ENCODE measurements around the gene KLHL40.

The KLHL40 gene

DNA sequence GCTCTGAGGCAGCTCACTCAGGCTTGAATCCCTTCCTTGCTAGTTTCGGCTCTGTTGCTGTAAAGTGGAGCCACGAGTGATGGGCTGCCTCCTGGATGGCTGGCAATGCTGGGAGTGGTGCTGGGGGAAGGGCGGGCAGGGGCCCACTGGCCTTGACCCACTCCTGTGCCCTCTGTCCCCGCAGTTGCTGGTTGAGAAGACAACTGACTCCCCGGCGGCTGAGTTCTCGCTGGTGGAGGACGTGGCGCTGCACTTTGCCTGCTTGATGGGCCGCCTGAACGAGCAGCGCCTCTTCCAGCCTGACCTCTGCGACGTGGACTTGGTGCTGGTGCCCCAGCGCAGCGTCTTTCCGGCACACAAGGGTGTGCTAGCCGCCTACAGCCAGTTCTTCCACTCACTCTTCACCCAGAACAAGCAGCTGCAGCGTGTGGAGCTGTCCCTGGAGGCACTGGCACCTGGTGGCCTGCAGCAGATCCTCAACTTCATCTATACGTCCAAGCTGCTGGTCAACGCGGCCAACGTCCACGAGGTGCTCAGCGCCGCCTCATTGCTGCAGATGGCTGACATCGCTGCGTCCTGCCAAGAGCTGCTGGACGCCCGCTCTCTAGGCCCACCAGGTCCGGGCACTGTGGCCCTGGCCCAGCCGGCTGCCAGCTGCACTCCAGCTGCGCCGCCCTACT is 27.1 kb upstream of the KLHL40 start:
- peak; percentile 45 for DNase-seq

DNA sequence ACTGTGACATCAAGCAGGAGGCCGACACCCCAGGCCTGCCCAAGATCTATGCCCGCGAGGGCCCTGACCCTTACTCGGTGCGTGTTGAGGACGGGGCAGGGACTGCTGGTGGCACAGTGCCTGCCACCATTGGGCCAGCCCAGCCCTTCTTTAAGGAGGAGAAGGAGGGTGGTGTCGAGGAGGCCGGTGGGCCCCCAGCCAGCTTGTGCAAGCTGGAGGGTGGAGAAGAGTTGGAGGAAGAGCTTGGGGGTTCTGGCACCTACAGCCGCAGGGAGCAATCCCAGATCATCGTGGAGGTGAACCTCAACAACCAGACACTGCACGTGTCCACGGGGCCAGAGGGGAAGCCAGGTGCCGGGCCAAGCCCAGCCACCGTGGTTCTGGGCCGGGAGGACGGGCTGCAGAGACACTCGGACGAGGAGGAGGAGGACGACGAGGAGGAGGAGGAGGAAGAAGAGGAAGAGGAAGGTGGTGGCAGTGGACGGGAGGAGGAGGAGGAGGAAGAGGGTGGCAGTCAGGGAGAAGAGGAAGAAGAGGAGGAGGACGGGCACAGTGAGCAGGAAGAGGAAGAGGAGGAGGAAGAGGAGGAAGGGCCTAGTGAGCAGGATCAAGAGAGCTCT is 26.5 kb upstream of the KLHL40 start:
- DNase-seq, result peak; percentile 20

DNA sequence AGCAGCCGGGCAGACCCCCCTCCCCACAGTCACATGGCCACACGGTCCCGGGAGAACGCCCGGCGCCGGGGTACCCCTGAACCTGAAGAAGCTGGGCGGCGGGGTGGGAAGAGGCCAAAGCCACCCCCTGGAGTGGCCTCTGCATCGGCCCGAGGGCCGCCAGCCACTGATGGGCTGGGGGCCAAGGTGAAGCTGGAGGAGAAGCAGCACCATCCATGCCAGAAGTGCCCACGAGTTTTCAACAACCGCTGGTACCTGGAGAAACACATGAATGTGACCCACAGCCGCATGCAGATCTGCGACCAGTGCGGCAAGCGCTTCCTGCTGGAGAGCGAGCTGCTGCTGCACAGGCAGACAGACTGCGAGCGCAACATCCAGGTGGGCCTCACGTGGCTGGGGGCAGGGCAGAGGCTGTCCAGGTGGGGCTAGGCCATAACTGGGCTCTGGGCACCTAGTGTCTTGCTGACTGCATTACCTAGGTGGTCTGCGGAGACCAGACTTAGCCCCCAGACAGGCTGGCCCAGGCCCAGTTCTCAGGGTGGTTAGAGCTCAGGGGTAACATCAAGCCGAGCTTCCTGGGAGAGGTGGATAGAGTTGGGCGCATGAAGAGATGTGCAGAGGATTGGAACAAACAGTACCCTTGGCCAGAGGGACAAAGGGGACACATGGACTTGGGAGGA is 25.7 kb upstream of the KLHL40 start:
- peak; percentile 14 for DNase-seq

DNA sequence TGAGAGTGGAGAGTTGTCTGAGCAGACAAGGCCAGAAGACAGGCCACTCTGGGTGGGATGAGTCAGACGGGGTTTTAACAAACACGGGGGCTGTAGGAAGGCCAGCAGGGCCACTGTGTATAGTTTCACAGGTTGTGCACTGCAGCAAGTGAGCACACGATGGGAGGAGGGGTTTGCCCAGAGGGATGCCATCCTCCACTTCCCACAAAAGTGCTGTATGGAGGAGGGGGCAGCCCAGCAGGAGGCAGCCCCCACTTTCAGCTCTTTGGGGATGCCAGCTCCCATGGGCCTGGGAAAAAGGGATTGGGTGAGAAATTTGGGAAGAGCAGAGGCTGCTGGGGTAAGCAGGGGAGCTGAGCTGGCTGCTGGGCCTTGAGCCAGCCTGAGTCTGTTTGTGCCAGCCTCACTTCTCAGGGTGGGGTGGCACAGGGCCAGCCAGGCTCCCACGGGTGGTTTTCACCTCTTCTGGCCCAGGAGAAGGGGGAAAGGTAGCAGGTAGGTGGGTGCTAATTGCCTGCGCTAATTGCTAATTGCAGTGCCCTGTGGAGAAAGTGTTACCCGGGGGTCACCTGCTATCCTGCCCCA is 25.1 kb upstream of the KLHL40 start:
- DNase-seq, result peak; percentile 20

DNA sequence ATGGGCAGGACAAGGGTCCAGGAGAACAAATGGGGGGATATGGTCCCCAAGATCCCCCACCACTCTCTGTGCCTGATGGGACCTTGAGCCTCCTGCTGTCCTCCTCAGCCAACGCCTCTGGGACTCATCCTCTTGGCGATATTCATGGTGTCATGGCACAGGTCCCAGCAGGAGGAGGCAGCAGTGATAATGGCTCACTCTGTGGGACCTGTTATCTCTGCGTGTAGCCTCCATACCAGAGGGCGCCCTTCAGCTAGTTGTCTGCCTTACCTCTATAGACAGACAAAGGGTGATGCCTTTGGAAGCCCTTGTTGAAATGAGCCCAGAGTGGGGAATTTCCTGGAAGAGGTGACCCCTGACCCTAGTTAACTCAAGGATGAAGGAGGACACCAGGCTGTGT is 24.4 kb upstream of the KLHL40 start:
- DNase-seq, result peak; percentile 22

GRCh38 chr3:42661593-42662022 is 23.7 kb upstream of the KLHL40 start:
- no peak for DNase-seq

DNA sequence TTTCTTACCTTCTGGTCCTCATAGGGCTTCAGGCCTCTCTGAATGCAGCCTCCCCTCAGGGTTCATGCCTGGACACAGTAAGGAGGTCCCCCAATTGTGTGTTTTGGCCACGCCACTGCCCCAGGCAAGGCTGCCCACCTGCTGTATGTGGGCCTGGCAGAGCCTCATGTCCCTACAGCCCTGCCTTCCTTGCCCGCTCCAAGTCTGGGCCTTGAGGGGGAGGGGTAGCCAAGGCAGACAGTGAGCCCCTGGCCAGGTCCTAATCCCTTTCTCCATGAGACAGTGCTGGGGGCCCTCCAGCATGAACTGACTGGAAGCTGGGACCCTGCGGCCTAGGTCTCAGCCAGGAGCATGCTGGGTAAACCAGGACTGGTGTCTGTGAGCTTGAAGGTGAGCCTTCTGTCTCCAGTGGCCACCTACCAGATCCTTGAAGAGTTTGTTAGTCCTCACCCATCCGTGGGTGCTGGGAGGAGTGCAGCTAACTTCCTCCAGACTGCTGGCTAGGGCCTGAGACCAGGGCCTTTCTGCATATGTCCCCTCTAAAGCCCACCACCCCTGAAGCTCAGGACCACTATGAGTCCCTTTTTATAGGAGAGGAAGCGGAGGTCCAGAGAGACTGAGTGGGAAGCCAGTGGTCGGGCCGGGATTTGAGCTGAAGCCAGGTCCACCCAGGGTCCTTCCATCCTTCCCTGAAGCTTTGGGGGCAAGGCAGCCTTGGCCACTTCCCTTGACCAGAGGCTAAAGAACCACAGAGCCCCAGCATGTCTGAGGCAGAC is 23.1 kb upstream of the KLHL40 start:
- peak; percentile 22 for DNase-seq

DNA sequence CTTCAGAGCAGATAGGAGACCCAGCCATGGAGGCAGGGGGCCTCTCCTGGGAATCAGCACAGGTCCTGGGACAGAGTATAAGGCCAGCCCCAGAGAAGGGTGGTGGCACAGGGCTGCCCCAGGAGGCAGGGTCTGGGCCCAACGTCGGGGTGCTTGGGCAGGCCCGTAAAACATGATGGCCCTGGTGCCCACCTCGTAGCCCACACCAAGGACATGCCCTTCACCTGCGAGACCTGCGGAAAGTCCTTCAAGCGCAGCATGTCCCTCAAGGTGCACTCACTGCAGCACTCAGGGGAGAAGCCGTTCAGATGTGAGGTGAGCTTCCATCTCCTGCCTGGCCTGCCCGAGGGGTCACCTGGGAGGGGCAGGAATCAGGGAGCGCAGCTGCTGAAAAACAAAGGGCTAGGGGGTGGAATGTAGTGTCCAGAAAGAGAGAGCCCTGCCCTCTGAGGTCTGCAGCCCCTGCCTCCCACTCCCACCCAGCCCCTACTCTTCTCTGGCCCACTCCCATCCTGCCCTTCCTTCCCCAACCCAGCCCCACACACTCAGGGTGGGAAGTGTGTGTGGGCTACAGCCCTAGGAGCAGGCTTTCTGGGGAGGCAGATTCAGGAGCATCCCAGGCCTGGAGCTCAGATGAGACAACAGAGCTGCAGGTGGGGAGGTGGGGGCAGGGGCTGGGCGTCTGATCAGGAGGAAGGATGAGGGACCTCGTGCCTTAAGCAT is 22.4 kb upstream of the KLHL40 start:
- DNase-seq, result no peak

DNA sequence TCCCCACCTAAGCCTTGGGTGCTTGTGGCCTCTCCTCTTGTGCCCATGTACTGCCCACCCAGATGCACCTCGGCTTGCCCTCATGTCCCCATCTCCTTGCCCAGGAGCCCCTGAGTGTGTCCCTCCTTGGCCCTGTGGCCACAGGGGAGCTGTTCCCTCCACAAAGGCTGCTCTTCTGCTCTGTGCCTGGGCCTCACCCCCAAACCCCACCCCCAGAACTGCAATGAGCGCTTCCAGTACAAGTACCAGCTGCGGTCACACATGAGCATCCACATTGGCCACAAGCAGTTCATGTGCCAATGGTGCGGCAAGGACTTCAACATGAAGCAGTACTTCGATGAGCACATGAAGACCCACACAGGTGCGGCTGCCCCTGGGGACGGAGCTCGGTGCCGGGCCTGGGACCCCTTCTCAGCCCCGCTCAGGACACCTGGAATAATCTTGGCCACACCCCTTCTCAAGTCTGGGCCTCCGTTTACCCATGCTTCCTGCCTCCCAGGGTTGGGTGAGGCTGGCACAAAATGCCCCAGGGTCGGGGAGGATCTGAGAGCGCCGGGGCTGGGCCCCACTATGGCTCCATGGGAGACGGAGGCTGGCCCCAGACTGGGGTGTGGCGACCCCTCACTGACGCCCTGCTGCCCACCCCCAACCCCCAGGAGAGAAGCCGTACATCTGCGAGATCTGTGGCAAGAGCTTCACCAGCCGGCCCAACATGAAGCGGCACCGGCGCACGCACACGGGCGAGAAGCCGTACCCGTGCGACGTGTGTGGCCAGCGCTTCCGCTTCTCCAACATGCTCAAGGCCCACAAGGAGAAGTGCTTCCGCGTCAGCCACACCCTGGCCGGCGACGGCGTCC is 21.5 kb upstream of the KLHL40 start:
- peak; percentile 17 for DNase-seq

DNA sequence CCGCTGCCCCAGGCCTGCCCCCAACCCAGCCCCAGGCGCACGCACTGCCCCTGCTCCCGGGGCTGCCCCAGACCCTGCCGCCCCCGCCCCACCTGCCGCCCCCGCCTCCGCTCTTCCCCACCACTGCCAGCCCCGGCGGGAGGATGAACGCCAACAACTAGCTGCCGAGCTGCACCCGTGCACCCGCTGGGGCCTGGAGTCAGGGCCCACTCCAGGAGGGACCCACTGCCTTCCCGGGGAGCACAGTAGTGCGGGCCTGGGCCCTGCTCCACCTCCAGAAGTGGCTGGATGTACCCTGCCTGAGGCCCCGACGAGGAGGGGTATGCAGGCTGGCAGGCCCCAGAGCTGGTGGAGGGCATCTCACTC is 20.9 kb upstream of the KLHL40 start:
- DNase-seq, result peak; percentile 16

DNA sequence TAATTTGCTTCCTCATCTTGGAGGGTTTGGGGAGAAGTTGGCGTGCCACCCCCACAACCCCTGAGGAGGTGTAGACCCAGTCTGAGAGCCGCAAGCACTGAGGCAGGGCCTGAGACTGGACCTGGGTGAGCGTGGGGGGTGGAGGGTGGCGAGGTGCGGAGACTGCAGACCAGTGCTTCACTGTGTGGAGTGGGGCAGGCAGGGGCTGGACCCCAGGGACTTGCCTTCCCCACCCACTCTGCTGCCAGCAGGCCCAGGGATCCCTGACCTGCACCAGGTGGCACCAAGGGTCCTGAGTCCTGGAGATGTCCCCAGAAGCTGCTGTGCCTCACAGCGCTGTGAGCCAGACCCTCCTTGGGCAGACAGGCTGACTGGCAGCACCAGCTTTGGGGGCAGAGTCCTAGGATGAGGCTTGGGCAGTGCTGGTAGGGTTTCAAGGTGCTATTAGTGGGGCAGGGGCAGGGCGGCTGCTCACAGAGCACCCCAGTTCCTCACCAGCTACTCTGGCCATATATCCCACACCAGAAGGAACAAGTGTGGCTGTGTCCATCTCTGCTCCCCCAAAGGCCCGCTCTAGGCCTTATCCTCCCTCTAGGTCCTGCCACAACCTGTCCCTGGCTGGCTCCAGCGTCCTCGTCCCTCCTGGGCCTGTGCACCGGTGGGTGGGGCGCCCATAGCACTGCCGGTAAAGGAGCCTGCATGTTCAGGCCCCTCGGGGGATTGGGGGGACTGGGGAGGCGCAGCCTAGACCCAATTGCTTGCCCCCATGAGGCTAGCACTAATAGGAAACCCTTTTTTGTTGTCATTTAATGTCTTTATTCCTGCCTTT is 20.1 kb upstream of the KLHL40 start:
- DNase-seq, result peak; percentile 22

DNA sequence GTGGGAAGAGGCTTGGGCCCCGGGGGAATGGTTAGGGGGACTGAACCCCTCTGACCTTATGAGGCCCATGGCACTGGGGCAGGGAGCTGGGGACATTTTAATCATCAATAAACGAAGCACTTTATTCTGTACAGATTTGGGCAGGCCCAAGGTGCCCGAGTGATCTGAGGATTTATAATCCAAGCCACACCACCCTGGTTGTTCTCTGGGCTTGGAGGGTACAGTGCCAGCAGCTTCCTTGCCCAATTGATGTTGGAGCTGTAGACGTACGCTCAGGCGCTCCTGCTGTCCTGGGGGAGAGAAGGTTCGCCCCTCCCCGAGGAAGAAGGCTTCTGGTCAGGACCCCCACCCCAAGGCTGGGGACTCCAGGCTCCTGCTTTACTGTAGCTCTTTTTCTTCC is 19.3 kb upstream of the KLHL40 start:
- DNase-seq, result peak; percentile 17

- peak; percentile 27 for DNase-seq
Observed at GRCh38 chr3:42666577-42666998, 18.7 kb upstream of the KLHL40 start.

DNA sequence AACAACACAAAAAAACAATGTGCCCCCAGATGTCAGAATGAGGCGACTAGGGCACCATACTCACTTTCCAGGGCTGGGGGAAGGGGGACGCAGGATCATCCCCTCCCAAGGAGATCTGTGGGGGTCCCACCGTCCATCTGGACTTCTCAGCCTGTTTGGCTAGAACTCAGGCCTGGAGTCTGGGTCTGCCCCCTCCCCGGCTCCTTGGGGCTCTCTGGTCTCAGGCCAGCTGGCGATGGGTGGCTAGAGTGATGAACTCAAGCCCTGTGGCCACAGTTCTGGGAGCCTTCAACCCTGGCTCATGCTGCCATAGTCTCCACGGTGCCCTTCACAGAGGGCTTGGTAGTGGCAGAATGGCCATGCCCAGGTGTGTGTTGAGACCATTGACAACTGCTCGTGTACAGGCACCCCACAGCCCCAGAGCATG is 18.2 kb upstream of the KLHL40 start:
- no peak for DNase-seq

- DNase-seq, result no peak
Observed at GRCh38 chr3:42667523-42668412, 17.6 kb upstream of the KLHL40 start.

DNA sequence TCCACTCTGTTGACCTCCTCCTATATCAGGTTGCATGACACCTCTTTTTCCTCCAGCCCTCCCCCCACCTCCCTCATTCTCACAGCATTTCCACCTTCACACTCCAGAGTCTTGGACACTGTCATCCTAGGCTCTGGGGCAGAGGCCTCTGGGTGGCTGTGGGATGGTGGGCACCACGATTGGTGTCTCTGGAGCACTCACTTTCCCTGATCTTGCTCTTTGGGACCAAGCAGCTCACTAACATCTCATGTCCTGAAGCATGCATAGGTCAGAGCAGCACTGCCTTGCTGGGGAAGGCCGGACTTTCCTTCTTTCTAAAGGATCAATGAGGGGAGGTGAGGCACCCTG is 16.9 kb upstream of the KLHL40 start:
- DNase-seq, result no peak

DNA sequence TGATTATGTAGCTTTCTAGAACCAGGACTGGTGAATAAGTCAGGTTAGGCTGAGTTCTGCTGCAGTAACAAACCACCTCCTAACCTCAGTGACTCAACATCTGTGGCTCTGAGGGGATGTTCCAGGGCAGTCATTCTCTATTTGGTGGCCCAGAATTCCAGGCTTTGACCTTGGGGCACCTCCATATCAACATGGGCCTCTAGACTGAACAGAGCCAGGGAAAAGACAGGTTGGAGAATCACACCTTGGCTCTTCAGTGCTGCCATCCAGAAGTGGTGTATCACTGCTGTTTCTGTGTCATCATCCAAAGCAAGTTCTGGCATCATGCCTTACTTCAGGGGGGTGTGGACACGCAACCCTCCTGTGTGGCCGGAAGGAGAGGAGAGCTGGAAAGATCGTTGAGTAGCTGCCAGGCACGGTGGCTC is 16.5 kb upstream of the KLHL40 start:
- DNase-seq, result no peak

- DNase-seq, result no peak
Observed at GRCh38 chr3:42670051-42670576, 15.2 kb upstream of the KLHL40 start.

DNA sequence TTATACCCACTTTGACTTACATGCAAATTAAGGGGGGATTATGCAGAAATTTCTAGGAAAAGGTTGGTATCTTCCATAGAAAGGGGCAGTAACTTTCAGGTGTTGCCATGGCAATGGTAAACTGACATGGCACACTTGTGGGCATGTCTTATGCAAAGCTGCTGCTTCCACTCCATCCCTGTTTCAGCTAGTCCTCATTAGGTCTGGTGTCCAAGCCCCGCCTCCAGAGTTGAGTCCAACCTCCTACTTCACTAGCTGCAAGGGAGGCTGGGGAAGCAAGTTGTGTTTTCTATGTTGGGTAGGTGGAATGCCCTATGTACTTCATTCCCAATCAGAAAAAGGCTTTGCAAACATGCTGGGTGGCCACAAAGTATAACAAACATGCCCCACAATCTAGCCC is 14.7 kb upstream of the KLHL40 start:
- DNase-seq, result no peak

Measured in right hindlimb (tissue), 1 donor.